GM12892 (cell line): ENCODE measurements around the gene ZNF165.

Experiments
- POLR2A ChIP-seq: IDR thresholded peaks from 2 replicates; pipeline ENCODE4 v1.6.1; 2011; ENCODE audit warnings: low read depth, low read length, control low read depth
- POLR2AphosphoS5 ChIP-seq: IDR thresholded peaks from 2 replicates; pipeline ENCODE4 v1.6.1; 2011; ENCODE audit warnings: low read depth, low read length, control low read depth

GRCh38 chr6:28134716-28135115, 54.3 kb downstream of the ZNF165 start:
- TF ChIP-seq POLR2AphosphoS5 (no peak), POLR2A (no peak)
